Fibroblast of skin of right biceps (primary cell): ENCODE data around the gene PTPN23.

ENCODE experiments used
- DNase-seq: peaks from one replicate; pipeline ENCODE4 v3.0.0-alpha.2; 2013

PTPN23 gene

GRCh38 chr3:47420511-47421484, 40.0 kb downstream of the PTPN23 start:
- peak; percentile 85 for DNase-seq

DNA sequence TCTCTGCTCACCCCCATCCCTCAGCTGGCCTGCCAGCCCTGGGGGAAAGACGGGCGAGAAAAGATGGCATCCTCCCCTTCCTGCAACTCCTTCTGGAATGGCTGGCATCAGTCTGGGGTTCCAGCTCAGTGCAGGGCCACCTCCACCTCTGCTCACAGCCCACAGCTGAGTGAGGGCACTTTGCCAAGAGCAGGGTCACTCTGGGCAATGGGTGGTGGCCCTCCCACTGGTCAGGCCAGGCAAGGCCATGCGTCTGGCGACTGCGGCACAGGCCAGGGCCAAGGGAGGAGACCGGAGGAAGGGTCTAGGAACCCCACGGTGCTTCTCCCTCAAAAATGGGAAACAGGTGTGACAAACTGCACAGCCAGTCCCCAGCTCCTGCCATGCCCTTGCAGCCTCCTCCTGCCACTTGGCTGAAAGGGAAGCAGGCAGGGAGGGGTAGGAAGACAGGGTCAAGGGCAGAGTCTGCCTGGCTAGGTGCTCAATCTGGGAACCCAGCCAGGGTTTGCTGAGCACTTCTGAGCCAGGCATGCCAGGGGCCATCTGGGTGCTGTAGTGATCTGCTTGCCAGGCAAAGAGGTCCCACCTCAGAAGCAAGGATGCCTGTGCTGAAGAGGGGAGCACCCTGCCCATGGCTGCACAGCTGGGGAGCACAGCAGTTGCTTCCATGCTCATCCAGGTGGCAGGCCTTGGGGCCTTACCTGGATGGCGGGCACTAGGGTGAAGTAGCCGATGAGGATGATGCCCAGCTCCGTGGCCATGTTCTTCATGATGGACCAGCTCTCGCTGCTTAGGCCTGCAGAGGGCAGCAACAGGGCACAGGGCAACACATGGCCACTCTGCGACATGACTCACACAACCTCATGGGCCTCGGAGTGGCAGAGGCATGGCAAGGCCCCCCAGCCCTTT, 41.2 kb downstream of the PTPN23 start:
- no peak for DNase-seq

DNA sequence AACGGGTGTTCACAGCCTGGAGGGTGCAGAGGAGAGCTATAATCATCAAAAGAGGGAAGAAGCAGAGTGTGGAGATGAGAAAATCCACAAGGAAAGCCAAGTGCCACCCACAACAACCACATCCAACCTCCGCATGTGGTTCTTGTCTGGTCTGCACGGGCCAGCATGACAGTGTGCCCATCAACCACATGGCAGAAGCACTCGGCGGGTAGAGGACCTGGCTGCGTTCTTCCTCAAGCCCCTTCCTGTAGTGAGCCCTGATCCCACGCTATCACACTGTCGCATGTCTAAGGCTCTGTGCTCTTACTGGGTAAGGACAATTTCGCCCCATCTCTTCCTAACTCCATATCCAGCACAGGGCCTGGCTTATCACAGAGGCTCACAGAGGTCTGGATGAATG, 41.9 kb downstream of the PTPN23 start:
- DNase-seq = no peak

- DNase-seq = no peak
Measured at GRCh38 chr3:47423548-47424145, 42.8 kb downstream of the PTPN23 start.

DNA sequence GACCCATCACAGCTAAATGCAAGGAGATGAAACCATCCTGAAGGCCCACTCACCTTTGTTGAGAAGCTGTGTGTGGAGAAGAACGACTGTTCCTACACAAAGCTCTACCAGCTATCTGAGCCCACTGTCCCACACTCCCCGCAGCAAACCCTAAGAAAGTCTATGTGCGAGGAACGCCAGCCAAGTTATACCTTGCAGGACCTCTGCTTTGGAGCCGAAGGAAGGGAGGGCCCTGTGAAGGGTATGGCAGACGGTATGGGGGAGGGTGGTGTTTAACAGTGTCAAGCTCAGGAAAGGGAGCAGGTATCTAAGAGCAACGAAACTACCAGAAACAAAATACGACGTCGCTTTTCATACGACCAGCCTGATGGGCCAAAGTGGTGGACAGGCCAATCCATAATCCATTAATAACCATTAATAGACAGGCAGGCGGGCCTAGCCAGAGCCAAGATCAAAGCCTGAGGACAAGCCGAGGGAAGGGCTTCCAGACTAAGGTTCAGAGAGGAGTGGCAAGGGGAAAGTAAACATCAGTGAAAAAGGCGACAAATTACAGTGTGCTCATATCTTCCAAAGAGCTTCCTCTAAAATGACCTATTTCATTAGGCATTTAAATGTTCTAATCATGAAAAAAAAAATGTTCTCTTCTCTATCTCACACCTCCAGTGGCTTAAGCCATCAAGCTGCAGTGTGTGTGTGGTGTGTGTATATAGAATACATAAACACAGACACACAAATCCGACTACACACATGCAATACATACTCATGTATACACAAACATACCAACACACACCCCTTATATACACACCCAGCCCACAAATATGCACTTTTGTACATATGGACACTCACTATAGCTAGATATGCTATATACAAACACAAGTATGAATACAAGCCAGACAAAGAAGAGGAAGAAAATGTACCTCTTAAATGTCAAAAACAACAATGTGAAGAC, 43.9 kb downstream of the PTPN23 start:
- no peak for DNase-seq

- no peak for DNase-seq
Measured at GRCh38 chr3:47425383-47425778, 44.6 kb downstream of the PTPN23 start.

- no peak for DNase-seq
Measured at GRCh38 chr3:47425959-47426358, 45.1 kb downstream of the PTPN23 start.

- no peak for DNase-seq
Measured at GRCh38 chr3:47427866-47428265, 47.0 kb downstream of the PTPN23 start.

GRCh38 chr3:47428662-47429061, 47.8 kb downstream of the PTPN23 start:
- DNase-seq = no peak

DNA sequence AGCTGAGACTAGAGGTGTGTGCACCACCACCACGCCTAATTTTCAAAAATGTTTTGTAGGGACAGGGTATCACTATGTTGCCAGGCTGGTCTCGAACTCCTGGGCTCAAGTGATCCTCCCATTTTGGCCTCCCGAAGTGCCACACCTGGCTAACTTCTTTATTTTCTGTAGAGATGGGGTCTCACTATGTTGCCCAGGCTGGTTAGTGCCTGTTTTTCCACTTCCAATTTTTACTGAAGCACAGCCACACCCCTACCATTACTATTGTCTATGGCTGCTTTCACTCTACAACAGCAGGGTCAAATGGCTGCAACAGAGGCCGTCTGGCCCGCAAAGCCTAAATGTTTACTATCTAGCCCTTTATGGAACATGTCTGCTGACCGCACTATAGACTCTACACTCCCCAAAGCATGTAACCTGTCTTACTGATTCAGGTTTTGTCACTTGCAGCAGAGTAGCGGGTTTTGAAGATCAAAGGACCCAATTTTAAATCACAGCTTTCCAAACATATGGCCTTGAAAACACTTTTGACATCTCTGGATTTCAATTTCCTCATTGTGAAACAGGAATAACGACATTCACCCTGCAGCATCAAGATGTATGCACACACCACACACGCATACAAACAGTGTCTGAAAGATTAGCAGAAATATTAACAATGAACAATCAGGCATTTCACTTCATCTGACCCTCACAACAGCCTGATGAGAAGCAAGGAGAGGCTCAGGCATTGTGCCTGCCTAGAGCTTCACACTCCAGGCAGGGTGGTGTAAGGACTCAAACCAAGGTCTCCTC, 48.9 kb downstream of the PTPN23 start:
- no peak for DNase-seq

- no peak for DNase-seq
Measured at GRCh38 chr3:47430606-47431005, 49.8 kb downstream of the PTPN23 start.

DNA sequence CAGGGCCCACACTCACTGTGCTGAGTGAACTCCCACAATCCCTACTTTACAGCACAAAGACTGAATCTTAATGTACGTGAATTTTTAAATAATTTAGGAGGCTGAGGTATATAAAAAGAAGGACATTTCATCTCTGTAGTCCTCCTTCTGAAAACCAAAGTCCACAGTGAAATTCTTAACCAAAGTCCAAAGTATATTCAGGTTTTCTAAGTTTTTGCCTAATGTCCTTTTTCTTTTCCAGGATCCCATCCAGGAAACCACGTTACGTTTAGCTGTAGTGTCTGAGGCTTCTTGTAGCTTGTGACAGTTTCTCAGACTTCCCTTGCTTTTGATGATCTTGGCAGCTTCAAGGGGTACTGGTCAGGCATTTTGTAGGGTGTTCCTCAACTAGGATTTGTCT, 50.4 kb downstream of the PTPN23 start:
- DNase-seq = no peak

DNA sequence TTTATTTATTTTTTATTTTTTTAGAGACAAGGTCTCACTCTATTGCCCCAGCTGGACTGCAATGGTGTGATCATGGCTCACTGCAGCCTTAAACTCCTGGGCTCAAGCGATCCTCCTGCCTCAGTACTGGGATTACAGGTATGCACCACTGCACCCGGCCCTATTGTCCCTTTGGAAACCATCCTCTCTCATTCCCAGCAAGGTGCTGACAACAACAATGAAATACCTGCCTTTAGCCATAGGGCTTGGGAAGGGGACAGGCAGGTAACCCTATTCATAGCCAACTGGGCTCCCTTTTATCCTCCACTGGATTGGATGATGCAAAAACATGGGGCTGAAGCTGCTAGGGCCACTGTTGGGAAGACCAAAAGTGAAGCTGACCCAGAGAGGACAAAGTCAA, 51.9 kb downstream of the PTPN23 start:
- no peak for DNase-seq

GRCh38 chr3:47433796-47434195, 53.0 kb downstream of the PTPN23 start:
- DNase-seq = no peak

DNA sequence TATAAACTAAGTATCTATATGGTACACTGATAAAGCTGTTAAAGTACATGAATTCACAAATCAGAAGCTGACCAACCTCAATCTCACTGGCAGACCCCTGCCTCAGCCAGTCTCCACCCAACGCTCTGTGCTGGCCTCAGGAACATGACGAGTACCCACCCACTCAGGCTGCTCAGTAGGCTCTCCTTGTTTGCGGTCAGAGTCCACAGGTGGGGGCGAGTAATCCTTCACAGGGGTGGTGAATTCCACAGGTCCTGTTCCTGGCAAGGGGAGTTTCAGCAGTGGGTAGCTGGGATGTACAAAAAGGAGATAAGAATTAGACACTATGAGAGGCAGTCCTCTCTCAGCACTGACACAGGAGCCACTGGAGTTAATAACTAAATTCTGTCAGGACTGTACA, 54.0 kb downstream of the PTPN23 start:
- DNase-seq = no peak

DNA sequence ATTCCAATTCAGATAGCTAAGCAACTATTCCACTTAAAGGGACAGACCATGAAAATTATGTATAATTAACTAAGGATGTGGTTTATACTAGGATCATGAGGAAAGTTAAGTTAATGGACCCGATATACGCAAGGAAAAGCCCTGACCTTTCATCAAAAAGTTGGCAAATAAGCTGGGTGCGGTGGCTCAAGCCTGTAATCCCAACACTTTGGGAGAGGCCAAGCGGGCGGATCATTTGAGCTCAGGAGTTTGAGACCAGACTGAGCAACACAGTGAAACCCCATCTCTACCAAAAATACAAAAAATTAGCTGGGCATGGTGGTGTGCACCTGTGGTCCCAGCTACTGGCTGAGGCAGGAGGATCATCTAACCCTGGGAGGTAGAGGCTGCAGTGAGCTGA, 55.4 kb downstream of the PTPN23 start:
- DNase-seq = no peak

DNA sequence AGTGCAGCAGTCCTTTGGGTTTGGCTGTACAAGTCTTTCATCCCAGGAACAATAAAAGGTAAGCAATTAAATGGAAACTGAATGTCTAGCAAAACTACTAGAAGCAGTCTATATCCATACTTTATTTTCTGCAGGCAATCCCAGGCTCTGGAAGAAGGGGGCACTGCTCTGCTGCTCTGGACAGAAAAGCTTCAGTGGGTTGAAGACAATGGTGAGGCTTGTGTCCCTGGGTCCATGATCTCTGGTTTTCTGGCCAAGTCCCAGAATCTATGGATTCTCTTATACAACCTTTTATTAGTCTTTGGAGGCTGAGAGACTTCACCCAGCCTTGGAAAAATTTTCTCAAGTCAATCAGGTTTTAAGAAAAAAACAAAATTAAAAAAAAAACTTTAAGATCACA, 59.3 kb downstream of the PTPN23 start:
- no peak for DNase-seq

- no peak for DNase-seq
Measured at GRCh38 chr3:47441796-47442551, 61.2 kb downstream of the PTPN23 start.

GRCh38 chr3:47443611-47443995, 62.8 kb downstream of the PTPN23 start:
- DNase-seq = no peak

- DNase-seq = no peak
Measured at GRCh38 chr3:47444103-47444502, 63.3 kb downstream of the PTPN23 start.
